ENCODE measurements around the gene NOTCH3.

- TF ChIP-seq CTCF (IDR thresholded peaks at IDR 0.05) (no peak), POLR2A (IDR thresholded peaks at IDR 0.05) (no peak)
Measured at GRCh38 chr19:15180451-15181390, 20.1 kb downstream of the NOTCH3 start.
